Coronary artery (tissue), 2 donors: ENCODE data around the gene SOCS1.

Experiments used
- DNase-seq: peaks from one replicate; pipeline ENCODE4 v3.0.0-alpha.2; 2017; ENCODE audit warnings: low spot score
- H3K27ac ChIP-seq, 2 donors: fragments of 200-600 bp; sonication (generic); one replicate each; pipeline ENCODE4 v1.5.1; 2016 to 2019
- H3K4me3 ChIP-seq: fragments of 200-600 bp; sonication (generic); 2 replicates; pipeline ENCODE4 v1.5.1; 2016; ENCODE audit warnings: mild to moderate bottlenecking, moderate library complexity
- TF ChIP-seq, protein P1 (sequence below): fragments of 200-600 bp; sonication (generic); IDR thresholded peaks from one replicate; pipeline ENCODE4 v1.5.1; 2019; ENCODE audit warnings: antibody characterized with exemption

Gene SOCS1

DNA sequence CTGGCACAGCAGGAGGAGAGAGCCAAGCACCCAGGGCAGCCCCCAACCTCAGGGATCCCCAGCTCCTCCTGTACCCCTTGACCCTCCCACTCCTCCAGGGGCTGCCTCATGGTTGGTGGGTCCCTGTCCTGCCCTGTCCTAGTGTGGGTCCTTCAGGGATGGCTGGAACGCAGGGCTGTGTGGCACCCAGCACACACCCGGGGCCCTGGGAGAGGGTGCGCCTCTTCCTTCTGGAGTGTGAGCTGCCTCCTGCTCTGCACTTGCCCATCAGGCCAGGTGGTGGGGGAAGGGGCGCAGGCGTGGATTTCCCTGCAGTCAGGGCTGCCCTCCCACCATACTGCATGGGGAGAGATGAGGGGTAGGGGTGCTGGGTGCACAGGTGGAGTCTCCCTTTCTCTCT is 42.6 kb downstream of the SOCS1 start:
- no peak overlapping the region for H3K4me3 ChIP-seq
- DNase-seq, result no peak
- TF ChIP-seq, protein P1, sequence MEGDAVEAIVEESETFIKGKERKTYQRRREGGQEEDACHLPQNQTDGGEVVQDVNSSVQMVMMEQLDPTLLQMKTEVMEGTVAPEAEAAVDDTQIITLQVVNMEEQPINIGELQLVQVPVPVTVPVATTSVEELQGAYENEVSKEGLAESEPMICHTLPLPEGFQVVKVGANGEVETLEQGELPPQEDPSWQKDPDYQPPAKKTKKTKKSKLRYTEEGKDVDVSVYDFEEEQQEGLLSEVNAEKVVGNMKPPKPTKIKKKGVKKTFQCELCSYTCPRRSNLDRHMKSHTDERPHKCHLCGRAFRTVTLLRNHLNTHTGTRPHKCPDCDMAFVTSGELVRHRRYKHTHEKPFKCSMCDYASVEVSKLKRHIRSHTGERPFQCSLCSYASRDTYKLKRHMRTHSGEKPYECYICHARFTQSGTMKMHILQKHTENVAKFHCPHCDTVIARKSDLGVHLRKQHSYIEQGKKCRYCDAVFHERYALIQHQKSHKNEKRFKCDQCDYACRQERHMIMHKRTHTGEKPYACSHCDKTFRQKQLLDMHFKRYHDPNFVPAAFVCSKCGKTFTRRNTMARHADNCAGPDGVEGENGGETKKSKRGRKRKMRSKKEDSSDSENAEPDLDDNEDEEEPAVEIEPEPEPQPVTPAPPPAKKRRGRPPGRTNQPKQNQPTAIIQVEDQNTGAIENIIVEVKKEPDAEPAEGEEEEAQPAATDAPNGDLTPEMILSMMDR, result no peak
- H3K27ac ChIP-seq, result no peak overlapping the region

DNA sequence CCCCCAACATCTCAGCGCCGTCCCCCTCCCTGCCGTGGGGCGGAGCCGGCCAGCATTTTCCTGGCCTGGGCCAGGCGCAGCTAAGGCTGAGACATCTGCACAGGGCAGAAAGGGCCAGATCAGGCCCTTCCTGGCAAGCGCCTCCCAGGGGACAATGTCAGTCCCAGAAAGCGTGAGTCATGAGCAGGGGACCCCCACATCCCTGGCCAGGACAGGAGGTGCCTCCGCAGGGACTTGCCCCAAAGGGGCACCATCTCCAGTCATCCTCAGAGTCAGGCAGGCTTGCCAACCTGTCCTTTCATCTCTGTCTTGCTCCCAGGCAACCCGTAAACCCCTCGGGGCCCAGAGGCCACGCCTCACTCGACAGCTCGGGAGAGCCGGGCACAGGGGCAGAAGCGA is 43.2 kb downstream of the SOCS1 start:
- Histone ChIP-seq H3K4me3 (no peak overlapping the region), H3K27ac (no peak overlapping the region)
- TF ChIP-seq, protein P1, result no peak
- DNase-seq, result no peak

DNA sequence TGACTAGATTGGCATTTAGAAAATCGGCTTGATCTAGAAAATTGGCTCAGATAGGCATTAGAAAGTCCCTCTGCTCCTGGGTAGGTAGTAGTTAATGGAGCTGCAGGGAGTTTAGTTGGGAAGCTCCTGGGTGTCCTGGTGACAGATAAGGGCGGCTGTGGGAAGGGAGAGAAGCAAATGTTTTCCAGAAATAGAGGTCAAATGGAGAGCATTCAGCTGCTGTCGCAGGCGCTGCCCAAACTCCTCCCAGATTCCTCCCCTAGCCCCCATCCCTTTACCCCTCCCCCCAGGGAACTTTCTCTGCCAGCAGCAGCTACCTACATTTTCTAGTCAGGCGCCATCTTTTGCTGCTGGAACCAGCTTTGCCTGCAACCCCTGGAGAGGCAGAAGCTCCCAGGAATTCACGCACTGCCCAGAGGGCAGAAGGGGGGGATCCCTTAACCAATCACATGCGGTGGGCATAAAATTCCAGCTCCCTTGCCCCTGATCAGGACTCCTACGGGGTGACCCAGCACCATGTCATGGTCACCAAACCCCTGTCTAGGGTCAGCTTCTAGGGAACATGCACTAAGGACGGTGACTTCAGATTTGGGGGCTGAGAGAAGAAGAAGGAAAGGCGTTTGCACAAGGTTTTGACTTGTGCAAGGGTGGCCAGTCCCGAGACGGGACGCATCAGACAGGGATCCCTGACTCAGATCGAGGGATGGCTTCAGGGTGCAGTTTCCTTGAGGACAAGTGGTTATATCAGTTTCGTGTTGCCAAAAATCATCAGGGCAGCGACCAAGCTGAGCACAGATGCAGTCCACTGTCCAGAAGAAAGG is 43.8 kb downstream of the SOCS1 start:
- DNase-seq, result no peak
- H3K27ac ChIP-seq, result no peak overlapping the region
- TF ChIP-seq, protein P1, result no peak
- no peak overlapping the region for H3K4me3 ChIP-seq

DNA sequence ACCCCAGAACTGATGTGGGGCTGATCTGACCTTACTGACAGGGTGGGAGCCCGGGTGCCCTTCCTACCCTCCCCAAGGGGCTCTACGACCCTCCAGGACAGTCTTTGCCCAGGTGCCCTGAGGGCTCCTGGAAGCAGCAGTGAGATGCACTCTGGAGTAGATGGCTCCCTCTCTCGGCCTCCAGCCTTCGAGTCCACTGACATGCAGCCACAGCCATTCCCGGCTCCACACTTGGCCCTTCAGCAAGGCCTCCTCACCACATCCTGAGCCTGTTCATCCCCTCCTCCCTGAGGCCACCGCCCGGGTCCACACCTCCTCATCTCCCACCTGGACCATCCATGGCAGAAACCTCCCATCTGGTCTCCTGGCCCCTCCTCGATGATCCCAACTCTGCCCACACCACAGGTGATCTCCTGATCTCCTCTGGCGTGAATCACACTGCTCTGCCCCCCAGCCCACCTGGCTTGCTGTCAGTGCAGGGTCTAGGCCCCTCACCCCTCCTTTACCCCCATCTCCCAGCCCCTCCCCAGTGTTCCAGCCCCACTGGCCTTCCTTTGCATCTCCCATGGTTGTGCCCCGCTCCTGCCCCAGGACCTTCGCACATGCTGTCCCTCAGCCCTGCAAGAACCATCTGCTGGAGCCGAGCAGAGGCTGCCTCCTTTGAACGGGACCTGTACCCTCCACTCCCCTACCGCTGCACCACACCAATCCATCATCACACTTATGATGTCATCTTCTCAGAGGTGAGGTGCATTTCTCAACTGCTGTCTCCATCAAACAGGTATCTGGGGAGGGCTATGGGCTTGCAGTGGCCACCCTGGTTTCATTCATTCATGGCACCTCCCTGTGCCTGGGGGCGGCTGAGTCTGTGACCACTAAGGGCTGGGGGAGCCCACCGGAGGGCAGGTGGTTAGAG is 44.7 kb downstream of the SOCS1 start:
- DNase-seq, result no peak
- Histone ChIP-seq H3K27ac (no peak overlapping the region), H3K4me3 (no peak overlapping the region)
- TF ChIP-seq, protein P1, result no peak

DNA sequence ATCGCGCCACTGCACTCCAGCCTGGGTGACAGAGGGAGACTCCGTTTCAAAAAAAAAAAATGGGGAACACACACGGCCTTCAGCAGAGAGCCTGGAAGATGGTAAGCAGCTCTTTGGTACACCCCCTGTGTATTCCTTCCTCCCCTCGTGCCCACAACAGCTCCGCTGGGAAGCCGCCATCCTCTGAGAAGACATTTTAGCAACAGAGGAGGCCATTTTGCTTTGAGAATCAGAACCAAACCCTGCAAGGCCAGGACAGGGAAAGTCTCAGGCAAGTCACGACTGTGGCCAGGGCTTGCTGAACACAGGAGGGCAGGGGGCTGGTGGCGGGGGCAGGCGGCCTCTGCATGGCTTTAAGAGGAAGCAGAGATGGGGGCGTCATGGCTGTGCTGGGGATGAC is 45.7 kb downstream of the SOCS1 start:
- H3K27ac ChIP-seq, result no peak overlapping the region
- H3K4me3 ChIP-seq, result no peak overlapping the region
- TF ChIP-seq, protein P1, result no peak
- no peak for DNase-seq

DNA sequence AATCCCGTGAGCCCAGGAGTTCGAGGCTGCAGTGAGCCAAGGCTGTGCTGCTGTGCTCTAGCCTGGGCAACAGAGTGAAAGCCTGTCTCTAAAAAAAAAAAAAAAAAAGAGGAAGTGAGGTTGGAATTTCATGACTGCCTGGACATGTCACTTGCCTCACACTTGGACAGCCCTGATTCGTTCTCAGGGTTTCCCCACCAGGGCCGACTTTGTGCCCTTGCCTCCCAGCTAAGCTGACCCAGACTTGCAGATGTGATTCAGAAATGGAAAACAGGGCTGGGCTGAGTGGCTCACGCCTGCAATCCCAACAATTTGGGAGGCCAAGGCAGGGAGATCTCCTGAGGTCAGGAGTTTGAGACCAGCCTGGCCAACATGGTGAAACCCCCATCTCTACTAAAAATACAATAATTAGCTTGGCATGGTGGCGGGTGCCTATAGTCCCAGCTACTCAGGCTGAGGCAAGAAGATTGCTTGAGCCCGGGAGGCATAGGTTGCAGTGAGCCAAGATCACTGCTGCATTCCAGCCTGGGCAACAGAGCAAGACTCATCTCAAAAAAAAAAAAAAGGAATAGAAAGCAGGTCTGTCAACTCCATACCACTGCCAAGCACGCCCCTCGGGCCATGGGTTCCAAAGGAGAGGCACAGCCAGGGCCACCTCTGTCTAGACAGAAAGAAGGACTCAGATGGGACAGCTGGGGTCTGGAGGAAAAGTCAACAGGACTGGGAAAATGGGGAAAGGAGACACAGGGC is 46.9 kb downstream of the SOCS1 start:
- H3K27ac ChIP-seq, result no peak overlapping the region
- TF ChIP-seq, protein P1, result no peak
- no peak for DNase-seq
- H3K4me3 ChIP-seq, result no peak overlapping the region
